Measurements from ENCODE around the gene SATB2.

The SATB2 gene

DNA sequence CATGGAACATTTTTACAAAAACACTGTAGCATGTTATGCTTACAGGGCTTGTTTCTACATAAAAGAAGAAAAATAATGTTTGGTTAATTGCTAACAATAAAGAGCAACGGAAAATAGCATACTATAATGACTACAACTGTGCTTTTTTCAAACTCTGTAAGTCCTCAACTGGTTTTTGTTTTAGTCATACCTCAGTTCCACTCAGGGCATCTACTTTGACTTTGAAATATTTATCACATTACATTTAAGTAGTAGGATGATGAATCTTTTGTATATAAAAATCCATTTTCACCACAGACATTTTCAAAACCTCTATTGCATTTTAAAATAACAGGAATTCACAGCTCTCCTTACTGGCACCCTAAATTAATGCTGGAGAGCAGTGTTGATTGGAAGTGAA is 8.3 kb downstream of the SATB2 start:
- DNase-seq = no peak

DNA sequence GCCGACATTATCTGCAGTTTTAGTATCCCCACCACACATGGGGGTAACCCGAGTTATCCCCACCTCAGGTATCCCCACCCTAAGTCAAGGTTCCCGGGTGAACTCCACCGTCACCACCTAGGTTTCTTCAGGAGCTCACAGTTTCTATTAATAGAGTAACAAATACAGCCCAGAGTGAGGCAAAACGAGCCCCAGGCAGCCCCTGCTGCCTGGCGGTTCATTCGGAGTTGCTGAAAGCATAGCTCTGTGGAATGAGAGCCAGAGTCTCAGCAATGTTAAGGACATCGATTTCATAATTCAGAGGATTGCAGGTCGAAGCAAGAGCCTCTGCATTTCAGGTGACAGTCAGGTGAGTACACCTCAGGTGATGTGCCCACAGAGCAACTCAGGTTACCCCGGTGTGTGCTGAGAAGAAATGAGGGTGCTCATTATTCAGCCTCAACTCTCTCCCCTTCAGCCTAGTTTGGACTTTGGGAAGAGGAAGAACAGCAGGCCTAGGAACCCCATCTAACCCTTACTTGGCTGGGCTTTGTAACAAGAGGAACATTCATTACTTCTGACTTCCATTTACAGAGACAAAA is 10.7 kb downstream of the SATB2 start:
- no peak for DNase-seq

DNA sequence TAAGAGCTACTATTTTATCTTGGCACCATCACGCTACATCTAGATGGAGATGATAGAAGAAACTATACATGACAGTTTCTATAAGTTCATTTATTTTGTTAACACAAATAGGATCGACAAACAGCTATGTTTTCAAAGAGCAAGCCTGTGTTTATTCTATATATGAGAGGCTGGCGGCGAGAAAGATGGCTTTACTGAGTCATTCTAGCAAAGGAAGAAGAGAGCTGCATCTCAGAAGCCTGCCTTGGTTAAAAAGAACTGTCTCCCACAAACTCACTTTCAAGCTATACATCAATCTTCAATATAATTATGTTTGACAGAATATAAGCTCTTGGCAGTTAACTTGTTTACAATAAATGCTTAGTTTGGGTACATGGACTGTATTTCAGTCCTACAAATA is 13.0 kb downstream of the SATB2 start:
- DNase-seq = no peak

DNA sequence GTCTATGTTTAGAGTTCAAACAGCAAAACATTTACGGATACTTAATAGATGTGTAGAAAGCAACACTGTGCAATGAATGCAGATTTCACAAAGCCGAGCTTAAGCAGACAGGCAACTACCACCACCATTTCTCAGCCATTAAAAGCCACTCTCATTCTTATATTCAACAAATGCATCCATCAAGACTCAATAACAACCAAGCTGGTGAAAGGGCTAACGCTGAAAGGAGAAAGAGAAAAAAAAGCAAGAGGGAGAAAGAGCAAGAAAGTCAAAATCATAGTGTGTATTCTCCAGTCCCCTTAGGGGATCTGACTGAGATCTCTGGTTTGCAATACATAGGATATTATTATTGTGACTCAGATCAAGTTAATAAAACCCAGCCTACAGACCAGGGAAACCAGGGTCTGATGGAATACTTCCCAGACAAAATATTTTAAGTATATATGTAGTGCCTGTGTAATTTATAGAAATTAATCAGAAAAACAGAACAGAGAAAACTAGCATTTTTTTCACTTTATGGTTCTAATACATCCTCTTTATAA is 14.1 kb downstream of the SATB2 start:
- DNase-seq = no peak

DNA sequence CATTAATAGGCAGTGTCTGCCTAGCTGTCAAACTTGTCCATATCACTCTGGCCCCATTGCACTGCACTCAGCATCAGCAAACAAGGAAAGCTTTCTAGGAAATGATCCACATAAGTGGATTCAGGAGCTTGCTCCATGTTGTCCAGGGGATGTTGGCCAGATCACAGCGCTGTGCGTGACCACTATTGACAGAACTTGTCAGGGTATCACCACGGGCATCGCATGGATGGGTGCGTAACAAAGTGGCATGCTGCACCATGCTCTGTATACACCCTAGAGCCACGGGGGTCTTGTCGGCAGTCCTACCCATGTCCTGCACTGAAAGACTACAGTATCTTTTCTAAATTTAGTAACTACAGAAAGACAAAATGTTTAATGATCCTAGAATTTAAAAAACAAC is 15.6 kb downstream of the SATB2 start:
- no peak for DNase-seq

DNA sequence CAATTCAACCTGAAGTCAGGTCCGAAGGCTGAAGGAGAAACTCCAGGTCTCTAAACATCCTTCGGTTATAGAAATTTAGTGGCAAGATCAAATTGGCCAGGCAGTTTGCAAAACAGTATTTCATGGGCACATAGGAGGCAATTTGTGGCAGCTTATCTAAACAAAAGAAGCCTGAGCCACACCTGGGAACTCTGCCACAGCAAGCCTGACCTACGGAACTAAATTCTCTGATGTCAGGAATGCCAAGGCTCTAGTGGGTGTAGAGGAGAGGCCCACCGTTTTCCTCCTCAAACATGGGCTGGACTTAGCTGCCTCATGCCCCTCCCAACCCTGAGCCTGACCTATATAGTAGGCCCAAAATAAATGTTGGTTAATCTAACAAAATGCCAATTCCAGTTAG is 16.0 kb downstream of the SATB2 start:
- no peak for DNase-seq

DNA sequence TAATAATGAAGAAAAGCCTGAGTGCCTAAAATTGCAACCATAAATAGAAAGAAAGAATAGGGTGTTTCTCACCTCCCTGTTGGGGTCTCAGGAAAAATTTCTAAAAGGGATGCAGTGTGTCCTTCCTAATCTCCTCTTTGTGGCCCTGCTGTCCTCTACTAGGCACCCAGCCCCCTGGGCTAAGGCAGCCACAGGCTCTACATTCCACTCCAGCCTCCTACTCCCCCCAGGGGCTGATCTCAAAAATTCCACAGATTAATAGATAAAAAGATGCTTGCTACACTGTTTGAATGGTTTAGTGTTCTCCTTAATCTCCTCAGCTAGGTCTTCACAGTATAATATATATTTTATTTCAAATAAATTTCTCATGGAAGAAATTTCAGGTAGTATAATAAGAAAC is 17.6 kb downstream of the SATB2 start:
- DNase-seq = no peak

DNA sequence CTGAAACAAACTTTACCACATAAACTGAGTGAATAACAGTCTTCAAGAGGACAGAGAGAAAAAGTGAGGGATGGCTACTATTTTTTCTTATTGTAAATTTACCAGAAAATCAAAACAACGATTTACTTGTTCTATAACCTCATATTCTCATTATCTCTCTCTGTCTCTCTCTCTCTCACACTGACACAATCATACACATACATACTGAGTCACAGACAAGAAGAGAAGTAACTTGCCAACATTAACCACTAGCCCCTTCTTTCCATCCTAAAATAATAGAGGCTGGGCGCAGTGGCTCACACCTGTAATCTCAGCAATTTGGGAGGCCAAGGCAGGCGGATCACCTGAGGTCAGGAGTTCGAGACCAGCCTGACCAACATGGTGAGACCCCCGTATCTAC is 18.2 kb downstream of the SATB2 start:
- no peak for DNase-seq

DNA sequence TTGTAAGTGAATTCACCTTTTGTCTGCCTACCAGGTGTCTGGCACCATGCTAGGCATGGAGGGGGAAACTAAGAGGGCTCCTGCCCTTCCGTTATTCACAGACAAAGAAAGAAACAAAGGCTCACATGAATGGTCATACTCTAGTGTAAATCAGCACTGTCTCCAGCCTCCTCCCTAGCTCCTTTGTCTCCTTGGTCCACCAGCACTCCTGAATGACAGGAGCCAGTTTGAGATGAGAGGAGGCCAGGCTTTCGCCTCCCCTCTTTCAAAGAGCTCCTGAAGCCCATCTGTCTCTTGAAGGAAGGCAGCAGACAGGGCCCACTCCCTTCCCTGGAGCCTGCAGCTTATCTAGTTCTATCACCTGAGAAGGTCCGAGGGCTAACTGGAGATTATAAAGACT is 18.7 kb downstream of the SATB2 start:
- no peak for DNase-seq

DNA sequence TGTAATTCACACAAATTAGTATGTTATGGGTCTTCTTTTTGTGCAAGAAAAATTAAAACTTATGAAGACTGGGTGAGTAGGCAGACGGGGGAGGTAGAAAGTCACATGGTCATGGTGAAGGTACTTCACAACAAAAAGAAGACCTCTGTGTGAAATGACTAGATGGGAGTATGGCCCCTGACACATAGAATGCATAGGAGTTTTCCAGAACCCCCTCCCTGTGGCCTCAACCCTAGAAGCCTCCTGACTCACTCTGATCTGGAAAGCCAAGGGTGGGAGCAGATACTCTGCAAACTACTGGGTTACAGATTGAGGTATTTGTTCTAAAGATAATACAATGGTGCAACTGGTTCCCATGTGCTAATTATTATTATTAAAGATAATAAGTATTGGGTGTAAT is 23.2 kb downstream of the SATB2 start:
- DNase-seq = no peak

DNA sequence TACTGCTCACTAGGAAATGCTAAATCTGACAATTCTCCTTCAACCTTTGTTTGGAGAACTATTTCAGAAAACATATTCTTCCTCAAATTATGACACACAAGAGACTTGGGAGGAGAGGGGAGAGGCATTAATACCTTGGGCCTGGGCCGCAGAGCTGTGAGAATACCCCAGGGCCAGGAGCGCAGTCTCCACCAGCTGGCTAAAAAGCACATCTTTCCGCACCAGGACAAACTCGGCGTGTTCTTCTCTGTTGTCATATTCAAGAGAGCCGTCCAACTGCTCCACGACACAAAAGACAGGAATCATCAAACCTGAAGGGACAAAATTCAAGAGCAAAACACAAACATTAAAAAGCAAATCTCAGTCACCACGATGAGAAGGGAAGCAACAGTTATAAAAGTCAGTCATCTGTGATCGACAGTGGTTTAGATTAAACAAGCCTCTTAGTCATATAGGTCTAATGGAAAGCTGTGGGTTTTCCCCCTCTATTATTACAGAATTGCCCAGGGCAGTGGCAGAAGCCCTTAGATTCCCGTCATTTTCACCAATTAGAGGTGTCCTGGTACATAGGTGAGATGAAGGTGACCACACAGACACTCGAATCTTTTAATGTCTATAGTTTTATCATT is 24.4 kb downstream of the SATB2 start:
- no peak for DNase-seq

DNA sequence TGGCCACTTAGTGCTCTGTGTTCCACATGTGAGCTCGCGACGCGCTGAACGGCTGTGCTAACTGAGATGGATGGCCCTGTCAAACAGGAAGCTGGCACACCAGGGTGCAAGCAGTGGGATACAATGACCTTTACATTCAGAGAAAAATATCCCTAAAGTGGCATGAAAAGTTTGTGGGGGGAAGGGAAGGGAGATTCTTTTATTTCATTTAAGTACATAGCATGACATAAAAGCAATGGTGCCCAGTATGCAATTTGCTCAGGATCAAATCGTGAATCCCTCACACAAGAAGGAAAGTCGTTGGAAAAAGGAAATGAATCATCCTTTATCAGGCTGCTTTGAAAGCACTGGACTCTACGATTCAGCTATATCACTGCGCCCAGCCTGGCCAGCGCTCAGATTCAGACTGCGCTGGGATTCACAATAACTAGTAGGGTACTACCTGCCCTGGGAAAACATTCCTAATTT is 26.0 kb downstream of the SATB2 start:
- no peak for DNase-seq

DNA sequence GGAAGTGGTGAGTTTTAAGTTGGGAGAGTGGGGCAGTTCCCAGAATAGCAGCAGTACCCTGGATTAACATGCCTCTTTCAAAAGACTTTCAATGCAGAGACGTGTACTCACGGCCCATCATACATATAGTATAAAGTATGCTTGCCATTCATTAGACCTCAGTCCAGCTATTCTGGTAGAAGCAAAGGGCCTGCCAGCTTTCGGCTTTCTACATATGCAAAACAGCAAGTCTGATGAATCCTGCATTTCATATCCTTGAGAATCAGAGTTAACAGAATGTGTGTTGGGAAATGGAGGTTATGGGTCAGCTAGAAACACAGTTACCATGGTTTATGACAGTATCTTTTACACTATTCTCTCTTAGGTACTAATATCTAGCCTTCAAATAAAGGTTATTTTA is 27.5 kb downstream of the SATB2 start:
- DNase-seq = peak in 1 of 2 experiments; percentile 51

DNA sequence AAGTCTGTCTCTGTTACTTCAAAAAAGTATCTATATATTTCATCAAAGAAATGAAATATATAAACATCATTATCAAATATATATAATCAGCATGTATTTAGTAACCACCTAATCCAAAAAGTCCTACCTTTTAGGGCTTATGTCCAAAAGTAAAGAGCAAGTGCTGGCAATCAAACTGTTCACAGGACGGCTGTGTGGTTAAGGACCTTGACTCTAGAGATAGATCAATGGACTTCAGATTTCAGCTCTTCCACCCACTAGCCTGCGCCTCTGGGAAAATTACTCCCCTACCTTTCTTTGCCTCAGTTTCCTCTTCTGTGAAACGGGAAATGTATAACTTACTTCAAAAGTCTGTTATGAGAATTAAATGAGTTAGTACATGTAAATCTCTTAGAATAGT is 29.4 kb downstream of the SATB2 start:
- no peak for DNase-seq

DNA sequence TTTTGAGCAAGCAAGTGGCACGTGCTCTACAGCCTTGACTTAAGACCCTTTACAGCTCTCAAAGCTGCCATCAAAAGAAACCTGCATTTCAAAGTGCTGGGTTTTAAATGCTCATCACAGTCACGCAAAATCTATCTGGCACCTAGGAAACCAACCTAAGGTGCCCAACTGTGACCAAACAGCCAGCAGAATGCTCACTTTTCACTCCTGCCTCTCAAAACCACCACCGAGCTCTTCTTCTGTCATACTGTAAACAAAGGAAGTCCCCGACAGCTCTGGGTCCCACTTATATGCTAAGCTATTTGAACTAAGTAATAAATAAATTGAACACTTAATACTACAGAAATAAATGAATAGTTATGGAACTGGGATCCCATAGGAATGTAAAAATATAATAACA is 33.6 kb downstream of the SATB2 start:
- DNase-seq = no peak

DNA sequence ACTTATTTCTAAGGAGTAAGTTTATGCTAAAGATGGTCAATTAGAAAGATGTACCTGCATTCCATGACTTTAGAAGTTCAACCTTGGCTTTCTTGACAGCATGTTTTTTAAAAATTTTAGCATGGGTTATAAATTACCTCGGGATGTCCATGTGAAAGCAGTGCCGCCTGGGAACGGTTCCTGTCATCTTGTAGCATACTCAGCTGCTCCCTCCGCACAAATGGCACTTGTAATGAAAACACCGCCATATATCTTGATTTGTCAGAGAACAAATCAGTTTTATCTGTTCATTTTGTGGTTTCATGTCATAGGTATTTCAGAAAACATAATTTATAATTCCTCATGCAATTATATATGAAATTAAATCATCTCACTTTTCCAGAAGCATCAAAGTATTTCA is 38.3 kb downstream of the SATB2 start:
- DNase-seq = no peak

DNA sequence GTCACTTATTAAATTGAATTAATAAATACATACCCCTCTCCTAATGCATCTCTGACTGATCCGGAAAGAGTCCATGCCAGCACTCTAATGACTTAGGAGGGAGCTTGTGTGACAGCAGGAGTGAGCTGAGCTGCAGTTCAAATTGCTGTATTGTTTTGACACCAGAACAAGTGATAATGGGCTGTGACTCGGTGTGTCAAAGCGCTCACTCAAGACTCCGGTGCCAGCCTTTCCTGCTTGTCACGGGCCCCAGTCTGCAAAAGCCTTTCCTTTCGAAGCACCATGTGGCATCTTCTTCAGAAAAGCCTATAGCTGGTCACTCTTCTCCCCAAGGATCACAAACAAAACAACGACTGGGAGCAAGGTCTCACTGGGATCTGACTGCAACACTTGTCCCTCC is 43.3 kb downstream of the SATB2 start:
- no peak for DNase-seq

DNA sequence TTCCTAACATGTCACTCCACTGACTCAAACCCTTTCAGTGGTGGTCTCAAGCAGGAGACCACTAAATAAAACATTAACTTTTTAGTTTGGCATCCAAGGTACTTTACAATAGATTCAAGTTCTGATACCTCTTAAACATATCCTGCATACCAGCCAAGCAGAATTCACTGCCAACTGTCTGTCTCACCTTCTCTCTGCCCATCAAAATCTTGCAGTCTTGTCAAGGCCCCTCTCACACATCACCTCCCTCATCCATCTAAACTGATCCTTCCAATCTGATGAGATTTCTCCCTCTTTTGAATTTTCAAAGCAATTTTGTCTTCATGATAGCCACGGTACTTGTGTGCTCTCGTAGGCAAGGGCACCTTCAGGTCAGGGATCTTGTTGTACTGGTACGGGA is 43.7 kb downstream of the SATB2 start:
- DNase-seq = no peak

DNA sequence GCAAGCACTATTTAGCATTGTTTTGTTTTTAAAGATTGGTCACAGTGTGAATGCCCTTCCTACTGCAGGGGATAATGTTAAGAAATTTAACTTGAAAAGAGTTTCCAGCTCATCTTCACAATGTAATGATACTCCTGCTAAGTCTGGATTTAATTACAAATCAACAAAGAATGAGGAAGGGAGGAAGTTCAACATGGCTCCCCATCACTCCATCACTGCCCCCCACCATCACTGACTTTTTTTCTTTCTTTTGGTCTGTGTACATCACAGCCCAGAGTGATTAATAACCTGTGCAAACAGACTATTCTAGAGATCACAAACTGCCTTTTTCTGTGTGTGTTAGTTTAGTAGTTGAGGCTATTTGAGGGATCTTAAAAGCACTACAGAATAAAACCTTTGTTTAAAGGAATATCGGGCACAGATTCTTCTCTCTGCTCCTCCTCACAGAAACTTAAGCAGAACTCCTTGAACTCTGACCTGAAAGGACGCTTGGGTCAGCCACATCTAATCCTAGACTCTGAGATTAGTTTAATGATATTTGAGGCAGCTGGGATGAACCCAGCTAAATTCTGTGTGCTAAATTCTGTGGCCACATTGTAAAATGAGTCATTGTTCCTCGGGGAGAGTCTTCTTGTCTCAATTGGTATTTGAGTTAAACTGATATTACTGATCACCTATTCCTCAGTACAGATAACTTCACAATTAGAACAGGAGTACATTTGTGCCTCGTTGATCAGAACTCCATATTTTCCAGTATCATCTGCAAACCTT is 47.8 kb downstream of the SATB2 start:
- DNase-seq = no peak

DNA sequence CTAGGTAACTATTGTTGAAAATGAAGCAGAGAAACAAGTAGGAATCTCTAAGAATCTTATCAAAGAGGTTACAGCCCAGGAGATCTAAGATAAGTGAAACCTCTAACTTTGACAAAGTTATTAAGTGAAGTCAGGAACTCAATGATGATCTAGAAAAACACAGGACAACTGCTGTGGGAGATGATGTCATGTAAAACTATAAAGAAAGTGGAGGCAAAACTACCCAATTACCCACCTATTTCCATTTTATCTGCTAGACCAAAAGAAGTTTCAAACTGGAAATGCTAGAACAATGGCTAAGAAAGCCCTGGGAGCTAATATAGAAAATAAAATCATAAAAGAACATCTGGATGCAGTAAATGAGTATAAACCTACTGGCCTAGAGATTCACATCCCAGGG is 50.3 kb downstream of the SATB2 start:
- DNase-seq = no peak

DNA sequence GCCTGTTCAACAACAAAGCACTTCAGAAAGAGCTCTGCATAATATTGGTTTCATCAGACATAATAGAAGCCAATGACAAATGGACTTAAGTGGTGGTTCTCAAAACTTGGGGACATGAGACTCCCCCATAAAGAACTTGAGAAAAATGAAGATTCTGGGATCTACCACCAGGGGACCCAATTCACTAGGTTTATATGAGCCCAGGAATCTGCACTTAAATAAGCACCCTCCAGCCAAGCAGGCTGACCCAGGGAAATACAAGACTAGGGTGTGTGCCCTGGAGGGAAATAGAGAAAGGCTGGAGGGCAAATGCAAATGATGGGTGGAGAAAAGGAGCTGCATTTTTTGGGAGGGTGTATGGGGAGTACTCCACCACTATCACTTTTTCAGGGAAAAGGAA is 52.5 kb downstream of the SATB2 start:
- no peak for DNase-seq

DNA sequence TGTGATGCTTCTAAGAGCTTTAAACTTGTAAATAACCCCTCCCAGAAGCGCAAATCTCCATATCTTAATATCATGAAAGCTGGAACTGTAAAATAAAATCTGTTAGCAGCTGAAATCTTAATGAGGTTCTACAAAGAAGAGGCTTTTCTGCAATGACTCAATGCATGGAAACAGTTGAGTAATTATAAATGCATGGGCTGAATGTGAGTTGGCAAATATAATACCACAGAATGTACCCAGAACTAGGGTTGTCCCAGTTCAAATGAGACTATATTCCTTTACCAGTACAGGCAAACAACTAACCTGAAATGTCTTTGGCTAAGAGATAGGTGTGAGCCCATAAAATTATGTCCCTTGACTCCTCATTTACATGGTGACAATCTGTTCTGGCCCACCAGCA is 52.9 kb downstream of the SATB2 start:
- no peak for DNase-seq

DNA sequence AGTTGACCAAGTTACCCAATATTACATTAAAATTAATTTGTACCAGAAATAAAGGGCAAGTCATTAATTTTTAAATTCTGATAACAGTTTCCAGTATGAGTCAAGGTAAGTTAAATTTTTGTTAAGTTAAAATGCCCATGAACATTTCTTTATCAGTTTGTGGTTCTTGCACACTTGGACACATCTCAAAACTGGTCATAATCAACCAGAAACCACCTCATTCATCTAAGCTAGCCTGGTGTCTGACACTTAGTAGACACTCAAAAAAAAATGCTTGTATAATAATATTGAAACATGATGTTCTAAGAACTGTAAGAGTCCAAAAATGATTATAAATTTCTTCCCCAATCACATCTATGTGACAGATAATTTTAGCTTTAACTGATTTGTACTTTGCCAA is 62.4 kb downstream of the SATB2 start:
- DNase-seq = no peak

DNA sequence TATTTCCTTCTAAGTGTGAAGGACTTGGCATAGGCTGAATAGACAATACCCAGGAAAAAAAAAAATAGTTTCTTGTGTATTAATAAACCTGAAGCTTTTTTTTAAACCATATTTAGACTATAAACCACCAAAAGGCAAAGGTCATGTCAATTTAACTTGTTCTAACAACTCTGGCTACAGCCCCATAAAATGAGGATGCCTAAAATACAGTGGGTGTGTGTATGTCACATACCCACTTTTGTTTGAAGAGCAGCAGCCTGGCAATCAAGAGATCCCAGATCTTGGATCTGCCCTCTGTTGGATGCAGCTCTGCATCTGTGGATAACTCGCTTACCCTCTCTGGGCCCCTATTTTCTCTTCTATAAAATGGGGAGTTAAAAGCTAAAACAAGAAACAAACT is 65.4 kb downstream of the SATB2 start:
- no peak for DNase-seq
